GM12872 (cell line): Measurements from ENCODE around the gene AKT2.

Source experiments
- TF ChIP-seq, protein P1 (sequence below): IDR thresholded peaks from 3 replicates; pipeline ENCODE4 v1.5.1; 2011; ENCODE audit warnings: low read depth, mild to moderate bottlenecking, low read length, moderate library complexity; ENCODE audit not compliant: insufficient read depth

AKT2 gene

DNA sequence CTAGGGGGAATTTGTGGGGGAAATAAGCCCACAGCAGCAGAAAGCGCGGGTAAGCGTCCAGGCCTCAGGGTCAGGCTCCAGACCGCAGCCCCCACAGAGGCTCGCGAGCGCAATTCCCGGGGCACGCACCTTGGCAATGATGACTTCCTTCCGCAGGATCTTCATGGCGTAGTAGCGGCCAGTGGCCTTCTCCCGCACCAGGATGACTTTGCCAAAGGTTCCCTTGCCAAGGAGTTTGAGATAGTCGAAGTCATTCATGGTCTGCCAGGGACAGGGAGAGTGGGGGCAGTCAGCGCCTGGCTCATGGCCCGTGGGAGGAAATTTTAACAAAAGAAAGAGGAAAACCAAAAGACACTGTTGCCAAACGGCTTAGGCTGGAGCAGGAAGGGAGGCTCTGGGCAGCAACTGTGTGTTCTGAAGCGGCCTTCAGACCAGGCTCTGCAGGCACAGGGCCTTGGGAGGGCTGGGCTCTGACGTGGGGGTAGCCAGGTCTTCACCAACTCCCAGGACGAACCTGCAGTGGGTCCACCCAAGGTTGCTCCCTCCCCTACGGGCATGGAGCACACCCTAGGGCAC is 43.2 kb downstream of the AKT2 start:
- TF ChIP-seq, protein P1, sequence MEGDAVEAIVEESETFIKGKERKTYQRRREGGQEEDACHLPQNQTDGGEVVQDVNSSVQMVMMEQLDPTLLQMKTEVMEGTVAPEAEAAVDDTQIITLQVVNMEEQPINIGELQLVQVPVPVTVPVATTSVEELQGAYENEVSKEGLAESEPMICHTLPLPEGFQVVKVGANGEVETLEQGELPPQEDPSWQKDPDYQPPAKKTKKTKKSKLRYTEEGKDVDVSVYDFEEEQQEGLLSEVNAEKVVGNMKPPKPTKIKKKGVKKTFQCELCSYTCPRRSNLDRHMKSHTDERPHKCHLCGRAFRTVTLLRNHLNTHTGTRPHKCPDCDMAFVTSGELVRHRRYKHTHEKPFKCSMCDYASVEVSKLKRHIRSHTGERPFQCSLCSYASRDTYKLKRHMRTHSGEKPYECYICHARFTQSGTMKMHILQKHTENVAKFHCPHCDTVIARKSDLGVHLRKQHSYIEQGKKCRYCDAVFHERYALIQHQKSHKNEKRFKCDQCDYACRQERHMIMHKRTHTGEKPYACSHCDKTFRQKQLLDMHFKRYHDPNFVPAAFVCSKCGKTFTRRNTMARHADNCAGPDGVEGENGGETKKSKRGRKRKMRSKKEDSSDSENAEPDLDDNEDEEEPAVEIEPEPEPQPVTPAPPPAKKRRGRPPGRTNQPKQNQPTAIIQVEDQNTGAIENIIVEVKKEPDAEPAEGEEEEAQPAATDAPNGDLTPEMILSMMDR: no peak

GRCh38 chr19:40241125-40241808 is 43.9 kb downstream of the AKT2 start:
- TF ChIP-seq, protein P1: no peak

GRCh38 chr19:40240332-40240731 is 44.8 kb downstream of the AKT2 start:
- TF ChIP-seq, protein P1: no peak

DNA sequence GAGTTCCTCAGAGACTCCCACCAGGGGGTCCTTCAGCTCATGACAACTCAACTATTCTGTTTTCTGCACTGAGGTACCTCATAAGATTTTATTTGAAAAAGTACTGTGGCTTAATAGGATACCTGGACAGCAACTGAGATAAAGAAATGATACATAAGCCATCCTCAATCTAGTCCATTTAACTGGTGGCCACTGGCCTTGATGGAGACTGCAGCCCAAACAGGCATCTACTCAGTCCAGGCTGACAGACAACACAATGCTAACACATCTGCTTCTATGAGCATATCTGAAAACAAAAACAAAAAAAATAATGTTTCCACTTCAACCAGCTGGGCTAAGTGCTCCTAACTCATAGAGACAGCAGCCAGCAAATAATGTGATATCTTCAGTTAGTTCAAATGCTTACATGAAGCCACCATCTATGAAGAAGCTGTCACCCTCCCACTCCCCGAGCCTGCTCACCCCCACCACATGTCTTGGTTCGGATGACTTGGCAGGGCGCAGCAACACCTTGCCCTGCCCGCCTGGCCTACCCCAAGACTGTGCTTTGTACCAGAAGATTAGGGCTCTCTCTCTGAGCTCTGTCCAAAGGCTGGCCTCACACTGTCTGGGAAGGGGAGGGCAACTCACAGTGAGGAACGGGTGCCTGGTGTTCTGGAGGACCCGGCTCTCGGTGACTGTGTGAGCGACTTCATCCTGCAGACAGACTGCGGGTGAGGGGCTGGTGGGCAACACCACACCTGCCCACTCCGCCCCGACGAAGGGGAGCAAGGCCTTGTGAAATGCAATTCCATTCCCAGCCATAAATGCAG is 45.5 kb downstream of the AKT2 start:
- TF ChIP-seq, protein P1: no peak

DNA sequence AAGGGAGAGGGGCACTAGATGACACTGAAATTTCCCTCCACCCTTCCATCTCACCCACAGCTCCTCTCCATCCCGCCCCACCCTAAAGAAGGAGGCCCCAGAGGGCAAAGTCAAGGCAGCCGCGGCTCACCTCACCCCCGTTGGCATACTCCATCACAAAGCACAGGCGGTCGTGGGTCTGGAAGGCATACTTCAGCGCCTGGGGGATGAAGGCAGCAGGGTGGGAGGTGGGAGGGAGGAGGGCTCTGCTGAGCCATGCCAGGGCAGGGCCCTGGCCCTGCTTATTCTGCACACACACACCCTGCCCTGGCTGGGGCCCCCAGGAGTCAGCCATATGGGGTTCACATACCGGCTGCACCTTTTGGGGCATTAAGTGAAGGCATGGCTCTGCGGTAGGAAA is 46.4 kb downstream of the AKT2 start:
- TF ChIP-seq, protein P1: no peak

DNA sequence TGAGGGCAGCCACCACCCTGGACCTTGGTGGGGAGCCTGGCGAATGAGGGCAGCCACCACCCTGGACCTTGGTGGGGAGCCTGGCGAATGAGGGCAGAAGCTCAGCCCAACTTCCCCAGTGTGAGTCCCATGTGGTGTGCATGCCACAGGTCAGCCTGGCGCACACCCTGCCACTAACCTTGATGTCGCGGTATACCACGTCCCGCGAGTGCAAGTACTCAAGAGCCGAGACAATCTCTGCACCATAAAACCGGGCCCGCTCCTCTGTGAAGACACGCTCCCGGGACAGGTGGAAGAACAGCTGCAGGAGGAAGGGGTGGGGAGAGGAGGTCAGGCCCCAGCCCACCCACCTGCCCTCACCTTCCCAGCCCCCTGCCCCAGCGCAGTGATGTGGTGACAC is 47.4 kb downstream of the AKT2 start:
- TF ChIP-seq, protein P1: no peak

DNA sequence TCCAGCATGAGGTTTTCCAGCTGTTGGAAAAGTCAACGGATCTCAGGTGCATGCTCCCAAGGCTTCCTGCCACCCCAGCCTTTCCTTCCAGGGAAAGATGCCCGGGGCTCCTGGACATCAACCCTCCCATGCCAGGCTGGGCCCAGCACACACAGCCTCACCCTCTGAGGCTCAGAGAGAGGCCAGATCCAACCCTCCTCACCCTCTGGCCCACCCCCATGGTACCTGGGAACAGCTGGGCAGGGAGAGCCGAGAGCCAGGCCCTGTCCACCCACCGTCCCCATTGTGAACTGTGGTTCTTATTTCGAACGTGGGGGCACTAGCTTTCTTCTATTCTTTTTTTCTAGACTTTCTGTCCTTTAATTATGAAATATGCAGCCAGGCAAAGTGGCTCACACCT is 48.8 kb downstream of the AKT2 start:
- TF ChIP-seq, protein P1: no peak
